ENCODE measurements around the gene MYH2.

- TF ChIP-seq CTCF (IDR thresholded peaks at IDR 0.05 in 2 of 3, conservative IDR thresholded peaks at IDR 0.05 in 1 of 3; ENCODE audit: borderline replicate concordance in 1 of 3, insufficient read depth in 1 of 3, low read depth in 2 of 3, low read length in 2 of 3) (no peak), POLR2AphosphoS5 (IDR thresholded peaks at IDR 0.05; ENCODE audit: low read depth, low read length) (no peak), POLR2A (IDR thresholded peaks at IDR 0.05; ENCODE audit: borderline replicate concordance, extremely low read depth, insufficient read depth, insufficient read length) (no peak), EGR1 (IDR thresholded peaks at IDR 0.05; ENCODE audit: low read depth) (no peak)
These were observed 27.5 kb downstream of the MYH2 start for GRCh38 chr17:10521949-10522348.
